Kidney tubule cell (primary cell): ENCODE measurements around the gene EBF3.

ENCODE experiments used
- DNase-seq: peaks from one replicate; pipeline ENCODE4 v3.0.0-alpha.2; 2018; ENCODE audit warnings: low spot score

The EBF3 gene

DNA sequence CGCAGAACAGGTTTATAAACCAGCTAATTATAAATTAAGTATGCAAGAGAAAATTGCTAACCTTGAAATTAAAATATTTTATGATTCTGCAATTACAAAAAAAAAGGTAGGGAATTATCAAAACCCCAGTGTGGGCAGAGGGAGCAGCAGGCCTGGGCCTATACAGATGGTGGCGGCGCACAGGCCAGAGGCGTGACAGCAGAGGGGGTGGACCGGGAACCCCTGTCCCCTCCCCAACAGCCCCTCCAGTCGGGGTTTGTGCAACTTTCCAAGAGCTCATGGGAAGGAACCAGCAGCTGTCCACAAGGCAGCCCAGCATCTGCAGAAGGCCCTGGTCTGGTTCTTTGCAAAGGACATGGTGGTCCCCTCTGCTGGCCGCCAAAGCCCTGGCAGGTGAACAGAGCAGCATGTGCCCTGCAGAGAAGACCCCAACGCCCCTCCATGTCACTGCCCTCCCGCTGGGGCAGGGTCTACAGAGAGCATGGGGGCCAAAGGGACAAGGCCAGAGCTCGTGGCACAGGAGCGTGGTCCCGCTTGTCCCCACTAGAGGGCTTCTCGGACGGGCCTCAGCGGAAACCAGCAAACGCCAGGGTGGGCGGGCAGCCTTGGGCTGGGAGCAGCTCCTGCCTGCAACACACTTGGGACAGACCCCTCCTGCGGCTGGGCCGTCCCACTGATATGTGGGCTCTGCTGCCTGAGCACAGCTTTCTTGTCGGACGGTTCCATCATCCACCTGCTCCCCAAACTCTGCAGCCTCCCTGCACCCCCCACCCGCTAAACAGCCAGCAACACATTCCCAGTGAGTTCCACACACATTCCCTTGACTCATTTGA, 75.1 kb downstream of the EBF3 start:
- DNase-seq, result peak; percentile 35

DNA sequence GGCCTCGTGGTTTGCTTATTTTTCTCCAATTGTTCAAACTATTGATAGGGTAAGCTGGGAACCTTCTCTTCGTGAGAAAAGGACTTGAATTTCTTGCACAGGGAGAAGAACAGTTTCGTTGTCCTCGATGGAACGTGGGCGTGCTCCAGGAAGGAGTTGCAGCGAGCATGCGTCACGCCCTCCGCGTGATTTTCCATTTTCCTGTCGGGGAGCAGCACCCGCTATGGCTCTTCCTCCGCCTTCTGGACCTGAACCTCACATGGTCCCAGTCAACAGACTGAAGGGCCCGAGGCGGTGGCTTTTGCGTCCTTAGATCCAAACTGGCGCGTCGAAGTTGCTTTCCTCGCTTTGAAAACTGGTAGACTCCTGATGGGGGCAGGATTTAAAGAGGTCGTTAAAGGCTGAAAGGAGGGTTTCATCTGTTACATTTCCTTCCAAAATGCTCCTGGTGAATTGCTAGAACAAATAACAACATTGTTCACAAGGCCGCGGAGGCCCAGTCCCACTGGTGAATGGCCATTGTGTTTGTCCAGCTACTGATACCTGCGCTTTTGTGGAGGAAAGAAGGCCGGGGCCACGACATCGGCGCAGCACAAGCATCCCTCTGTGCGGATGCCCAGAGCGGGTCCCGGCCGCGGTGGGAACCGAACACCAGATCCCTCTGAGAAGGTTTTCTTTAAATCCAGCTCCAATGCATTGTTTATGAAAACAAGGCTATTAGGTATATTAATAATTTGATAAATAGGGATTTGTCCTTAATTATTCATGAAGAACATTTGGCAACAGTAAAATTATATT, 75.9 kb downstream of the EBF3 start:
- DNase-seq, result no peak

DNA sequence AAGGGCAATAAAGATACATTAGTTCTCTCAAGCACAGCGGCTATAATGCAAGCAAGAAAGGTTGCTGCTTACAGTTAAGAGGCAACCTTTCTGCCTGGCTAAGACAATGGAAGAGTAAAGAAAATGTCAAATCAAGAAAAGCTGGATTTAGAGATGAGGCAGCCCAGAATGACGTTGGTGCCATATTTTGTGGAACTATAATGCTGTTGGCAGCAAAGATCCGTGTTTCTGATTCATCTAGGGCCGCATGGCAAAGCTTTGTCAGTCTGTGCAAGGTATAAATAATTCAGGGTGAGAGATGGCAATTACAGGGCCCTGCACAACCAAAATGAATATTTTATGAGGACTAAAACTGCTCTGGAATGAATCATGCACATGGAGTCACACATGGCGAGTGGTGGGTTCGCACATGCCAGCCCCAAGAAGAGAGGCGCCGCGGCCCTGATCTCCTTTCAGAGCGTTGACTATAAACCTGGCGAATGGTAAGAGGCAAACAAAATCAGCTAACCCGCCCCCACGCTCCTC, 76.6 kb downstream of the EBF3 start:
- no peak for DNase-seq

DNA sequence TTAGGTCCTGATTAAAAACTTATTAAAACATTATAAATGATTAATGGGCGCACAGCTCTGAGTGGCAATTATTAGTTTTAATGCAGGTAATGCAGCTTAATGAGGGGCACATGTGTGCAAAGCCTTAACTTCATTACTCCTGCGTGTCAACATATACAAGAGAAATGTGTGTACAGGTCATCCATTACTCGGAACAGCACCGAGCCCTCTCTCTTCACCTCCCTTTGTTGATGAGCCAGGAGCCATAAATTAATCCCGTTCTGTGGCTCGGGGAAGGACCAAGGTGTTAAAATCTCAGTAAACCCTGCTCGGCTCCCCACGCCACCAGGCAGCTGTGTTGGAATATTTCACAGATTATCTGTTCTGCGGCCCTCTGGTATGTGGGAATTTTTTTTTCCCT, 77.8 kb downstream of the EBF3 start:
- no peak for DNase-seq

DNA sequence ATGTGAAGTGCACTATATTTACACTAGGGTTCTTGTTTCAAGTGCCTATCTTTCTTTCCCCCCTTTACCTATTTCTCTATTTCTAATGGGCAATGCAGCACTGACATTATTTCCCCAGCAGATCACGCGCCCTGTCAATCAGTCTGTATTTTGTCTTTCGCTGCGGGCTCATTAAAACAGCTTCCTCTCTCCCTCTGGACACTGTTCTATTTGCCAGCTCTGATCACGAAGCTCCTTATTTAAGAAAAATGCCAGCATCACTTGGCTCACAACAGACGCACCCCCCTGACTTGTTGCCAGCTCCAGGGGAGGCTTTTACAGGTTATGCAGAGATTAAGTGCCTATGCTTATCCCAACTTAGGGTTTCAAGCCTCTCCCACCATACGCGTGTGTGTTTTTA, 78.5 kb downstream of the EBF3 start:
- no peak for DNase-seq

DNA sequence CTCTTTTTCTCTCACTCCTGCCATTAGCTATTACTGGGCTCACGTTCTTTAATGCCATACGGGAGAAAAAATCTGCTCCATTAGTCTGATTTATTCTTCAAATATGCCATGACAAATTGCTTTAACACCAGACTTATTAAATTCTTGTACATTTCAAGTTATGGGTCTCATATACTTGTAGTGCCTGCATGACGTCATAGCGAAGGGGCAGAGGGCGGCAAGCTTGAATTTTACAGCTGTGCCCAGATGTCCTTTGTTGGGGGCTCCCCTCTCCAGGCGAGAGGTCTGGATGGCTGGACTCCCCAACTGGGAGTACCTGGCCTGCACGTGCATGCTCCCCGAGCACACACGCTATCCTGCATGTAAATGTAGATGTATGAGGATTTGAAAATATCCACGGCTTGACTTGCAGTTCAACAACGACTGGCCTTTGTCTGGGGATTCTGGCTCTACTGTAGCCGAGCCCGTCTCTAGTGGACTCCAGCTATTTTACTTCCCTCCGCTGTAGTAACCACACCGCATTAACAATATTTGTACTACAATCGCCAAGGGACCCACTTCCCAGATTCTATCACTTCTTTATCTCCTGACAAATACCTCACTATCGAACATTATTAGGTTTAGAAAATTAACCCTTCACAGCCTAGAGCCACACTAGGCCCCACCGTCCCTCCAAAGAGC, 79.5 kb downstream of the EBF3 start:
- DNase-seq, result no peak

DNA sequence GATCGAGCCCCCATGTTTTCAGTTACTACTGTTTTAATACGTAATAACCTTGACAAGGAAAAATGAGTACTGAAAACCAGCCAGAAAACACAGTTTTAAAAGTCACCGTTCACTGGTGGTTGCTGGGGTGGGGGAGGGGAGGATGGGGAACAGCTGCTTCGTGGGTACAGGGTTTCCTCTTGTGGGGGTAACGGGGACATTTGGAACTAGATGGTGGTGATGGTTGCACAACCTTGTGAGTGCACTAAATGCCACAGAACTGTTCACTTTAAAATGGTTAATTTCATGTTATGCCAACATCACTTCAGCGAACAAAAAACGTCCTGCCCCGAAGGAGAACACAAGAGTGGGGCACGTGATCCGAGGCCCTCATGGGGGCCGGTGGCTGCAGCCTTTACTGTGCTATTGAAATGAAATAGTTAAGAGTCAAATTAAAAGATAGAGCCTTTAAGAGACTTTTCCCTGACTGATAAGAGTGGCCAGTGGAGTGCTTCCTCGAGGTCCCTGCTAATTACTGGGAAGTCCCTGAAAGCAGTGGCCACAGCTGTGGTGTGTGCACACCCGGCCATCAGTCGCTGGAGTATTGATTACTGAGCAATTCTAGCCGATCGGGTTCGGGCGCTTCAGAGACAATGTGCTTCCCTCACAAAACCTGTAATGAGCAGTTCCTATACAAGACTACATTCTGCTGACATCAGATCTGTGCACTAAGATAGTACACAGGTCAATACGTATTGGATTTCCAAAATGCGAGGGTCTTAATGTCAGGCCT, 80.3 kb downstream of the EBF3 start:
- DNase-seq, result no peak

DNA sequence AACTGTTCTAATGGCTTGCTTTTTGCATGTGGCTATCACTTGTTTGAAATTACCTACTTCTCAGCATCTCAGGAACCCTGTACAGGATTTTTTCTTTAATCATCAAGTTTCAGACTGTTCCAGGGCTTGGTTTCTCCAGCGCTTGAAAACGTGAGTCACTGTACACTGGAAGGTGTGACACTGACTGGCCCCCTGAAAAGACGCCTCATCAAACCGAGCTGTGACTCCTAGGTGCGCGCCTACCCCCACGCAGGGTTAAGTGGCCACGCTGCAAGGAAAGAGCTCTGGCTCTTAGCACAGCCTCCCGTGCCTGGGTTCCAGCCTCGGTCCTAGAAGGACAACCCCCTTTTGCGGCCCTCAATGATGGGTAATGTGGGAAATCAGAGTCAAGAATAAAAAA, 81.0 kb downstream of the EBF3 start:
- peak; percentile 21 for DNase-seq

DNA sequence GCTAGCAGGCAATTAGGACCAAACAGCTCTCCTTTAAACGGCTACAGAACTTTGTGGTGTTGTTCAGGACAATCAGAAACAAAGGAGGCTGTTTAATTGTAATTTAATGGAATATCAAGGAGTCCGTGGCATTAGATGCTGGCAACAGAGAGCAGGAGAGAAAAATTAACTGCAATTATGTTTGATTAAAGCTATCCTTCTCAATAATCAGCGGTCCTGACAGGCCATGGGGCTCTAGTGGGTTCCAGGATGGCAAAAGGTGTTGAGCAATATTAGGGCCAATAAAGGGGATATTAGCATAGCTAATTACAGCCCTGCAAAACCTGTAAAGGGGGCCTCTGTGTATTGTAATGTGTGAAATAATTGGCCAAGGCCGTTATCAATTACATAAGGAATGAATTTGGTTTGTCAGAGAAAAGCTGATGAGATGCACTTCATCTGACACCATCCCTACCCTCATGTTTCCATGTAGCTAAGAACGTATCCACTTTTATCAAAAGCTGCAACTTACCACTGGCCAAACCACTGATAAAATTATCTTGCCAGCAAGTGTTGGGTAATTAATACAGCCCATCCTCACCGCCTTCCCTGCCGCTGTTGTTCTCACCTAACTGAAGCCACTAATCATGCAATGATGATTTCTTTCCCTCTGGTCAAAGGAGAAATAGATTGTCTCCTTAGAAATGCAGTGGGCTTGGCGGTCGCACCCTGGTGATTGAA, 81.6 kb downstream of the EBF3 start:
- no peak for DNase-seq

DNA sequence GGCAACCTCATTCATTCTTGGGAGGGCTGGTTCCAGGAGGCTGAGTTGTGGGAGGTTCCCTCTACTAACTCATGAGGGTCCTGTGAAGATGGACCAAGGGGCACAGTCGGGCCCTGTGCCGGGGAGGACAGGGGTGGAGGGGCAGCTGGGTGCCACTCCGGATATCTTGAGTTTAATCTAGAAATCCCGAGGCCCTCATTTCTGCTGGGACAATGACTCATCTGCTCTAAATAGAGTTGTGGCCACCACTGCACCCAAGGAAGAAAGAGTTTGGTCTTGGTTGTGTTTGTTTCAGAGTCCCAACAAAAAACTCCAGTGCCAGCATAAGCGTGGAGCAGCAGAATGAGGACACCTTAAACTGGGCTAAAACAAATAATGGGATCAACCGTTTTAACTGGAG, 82.4 kb downstream of the EBF3 start:
- DNase-seq, result no peak

DNA sequence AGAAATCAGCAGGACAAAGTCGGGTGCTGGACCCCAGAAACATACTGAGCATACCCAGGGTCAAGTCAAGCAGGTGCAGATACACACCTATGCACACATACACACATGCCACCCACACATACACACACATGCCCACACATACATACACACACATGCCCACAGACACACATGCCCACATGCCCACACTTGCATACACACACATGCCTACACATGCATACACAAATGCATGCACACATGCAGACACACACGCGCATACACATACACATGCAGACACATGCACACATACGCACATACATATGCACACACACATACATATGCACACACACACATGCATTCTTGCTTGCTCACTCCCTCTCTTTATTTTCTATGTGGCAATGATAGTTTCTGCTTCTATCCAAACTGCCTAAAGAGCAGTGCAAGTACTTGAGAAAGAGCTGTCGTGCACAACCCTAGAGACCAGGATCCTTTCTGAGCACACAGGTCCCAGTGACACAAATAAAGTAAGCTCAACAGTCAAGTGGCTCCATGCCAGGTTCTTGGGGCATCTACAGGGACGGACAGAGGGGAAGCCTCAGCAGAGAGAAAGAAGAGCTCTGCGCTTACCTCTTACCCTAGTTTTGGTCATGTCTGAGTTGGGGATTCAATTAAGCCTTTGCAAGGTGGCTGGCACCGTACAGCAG, 83.7 kb downstream of the EBF3 start:
- no peak for DNase-seq

DNA sequence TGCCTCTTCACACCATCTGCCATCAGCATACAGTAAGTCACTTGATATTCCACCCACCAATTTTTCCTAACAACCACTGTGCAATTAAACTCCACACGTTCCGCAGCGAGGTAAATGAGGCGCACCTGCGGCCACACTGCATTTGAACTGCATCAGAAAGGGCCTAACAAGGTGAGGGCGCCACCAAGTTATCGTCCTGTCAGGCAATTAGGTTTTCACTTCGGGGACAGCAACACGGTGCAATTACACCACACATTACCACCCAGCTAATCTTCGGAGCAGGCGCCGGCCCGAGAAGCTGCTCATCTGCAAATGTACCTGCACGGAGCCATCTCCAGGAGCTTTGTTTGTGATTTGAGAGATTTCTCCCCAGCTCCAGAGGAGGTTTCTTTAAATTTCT, 84.4 kb downstream of the EBF3 start:
- no peak for DNase-seq

DNA sequence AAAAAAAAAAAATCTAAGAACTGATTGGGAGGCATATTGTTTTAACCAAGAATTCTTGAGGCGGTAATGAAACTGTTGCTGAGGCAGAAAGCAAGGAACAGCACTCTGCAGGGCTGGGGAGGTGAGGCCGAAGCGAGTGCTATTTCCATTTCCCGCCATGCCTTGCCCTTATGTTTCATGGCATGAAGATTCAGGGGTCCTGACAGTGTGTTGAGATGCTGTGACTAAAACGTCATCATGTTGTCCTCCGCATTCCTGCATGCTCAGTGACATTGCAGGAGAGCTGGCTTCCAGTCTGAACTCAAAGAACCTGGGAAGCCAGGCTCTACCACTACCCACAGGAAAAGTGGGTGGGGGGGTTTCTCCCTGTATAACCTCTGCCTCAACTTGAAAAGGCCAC, 85.2 kb downstream of the EBF3 start:
- DNase-seq, result no peak

DNA sequence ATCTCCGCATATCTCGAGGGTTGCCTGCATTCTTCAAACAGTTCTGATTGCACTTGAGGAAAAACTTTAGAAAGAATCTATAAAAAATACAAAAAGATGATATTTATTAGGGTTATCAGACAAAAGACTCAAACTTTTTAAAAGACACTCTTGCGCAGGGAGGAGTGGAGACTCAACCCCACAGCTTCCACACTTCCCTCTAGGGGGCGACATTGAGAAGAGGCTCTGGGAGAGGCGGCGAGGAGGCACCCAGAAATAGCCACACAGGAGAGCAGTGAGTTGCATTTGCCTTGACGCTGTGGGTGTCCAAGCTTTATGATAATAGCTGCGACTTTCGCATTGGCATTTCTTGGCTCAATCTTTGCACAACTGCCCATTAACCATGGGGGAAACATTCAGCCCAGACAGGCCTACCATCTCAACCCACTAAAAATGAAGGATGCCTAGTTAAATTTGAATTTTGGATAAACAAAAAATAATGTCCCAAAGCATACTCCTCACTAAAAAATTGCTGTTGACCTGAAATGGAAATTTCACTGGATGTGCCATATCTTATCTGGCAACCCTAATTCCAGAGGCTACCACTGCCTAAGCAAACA, 86.2 kb downstream of the EBF3 start:
- peak; percentile 10 for DNase-seq

DNA sequence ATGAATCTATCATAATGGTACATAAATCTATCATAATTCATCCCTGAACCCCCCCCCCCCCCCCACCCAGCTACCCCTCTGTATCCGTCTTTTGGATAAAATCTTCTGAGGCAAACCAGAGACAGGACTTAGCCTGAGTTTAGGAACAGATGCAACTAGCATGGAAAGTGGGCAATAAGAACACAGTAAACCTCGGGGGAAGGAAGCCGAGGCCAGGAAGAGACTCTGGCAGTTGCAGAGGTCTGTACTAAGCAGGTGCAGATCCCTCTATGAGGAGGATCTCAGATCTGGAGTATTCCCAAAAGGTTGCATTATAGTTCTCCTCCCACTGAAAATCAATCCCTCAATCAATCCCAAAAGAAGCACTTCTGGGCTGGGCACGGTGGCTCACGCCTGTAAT, 87.2 kb downstream of the EBF3 start:
- DNase-seq, result no peak

DNA sequence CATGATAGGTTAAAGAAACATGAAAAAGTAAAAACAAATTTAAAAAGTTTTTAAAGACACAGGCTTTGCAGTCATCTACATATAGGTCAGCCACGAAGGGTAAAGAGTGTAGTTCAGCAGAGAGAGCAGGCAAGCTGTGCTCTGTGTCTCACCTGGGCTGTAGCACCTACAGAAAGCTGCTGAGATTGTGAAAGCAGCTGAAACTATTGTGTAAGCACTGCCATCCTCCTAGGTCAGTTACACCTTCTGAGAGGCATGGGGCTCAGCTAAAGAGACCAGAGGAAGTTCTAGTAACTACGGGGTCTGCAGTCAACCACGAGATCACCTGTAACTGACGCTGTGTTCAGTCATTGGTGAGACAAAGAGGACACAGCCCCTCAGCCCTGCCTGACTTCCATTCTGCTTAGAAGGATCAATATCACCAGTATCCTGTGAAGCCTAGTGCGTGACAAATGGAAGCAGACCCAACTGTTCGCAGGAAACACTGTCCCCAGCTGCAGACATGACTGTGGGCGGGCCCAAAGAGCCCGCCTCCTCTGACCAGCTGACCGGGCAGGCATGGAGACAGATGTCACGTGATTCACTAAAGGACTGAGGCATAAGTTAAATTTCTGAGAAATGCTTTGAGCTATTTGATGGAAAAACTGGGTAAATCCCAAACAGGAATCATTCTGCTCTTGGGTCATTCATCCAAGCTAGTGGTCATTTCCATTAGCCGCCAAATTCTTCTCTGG, 87.9 kb downstream of the EBF3 start:
- no peak for DNase-seq

DNA sequence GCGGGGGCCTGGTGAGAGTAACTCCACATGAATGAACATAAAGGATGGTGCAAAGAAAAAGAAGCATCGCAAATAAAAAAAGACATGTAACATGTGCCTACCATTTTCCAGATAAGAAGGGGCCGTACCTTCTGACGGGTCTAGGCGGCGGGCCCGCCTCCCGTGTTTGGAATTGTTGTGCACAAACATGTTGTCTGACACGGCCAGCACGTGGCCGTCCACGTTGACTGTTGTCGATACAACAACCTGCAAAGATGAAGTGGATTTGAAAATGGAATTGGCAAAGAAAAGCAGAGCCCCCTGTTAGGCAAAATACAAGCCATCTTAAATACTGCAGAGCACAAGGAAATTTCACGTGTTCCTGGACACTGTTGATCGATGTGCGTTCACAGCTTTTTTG, 90.7 kb downstream of the EBF3 start:
- no peak for DNase-seq

DNA sequence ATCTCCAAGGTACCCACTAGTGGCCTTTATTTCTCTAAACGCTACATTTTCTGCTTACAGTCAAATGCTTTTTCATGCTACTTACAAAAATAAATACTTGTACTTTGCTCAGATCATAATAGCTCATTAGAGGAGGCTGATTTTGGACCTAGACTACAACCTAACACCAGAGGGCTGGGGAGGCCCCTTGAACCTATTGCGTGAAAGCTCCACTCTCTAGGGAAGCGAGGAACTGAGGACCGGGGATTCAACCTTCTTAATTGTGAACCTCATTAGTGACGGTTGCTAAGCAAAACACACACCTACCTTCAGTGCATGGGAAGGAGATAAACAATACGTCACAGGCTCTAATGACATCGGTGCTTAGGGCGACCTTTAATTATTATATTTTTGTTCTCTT, 92.1 kb downstream of the EBF3 start:
- DNase-seq, result no peak

DNA sequence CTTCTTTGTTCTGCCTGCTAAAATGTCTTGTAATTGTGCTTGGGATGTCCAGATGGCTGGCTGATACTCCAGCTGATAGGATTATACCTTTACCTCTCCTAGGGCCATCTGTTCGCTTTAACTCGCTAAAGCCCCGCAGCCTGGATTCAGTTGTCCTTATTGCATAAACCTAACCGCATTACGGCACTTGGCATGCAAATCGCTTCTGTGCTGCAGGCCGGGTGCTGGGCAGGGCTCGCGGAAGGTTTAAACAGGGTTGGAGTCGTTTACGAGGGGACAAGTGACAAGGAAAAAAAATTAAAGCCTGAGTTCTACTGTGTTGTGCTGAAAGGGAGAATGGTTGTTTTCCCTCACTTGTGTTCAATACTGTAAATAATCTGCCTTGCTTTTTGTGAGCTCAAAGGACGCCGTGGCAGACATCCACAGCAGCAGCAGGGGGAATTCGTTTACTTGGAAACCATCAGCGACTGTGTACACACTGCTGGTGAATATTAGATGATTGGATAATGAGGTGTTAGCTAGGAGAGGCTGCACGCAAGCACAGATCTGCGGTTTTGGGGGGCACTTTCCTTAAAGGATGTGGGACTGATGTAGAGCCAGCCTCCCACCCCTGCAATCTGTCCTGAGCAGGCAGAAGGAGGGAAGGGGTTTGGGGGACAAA, 93.0 kb downstream of the EBF3 start:
- no peak for DNase-seq
